Spleen (tissue), 7 donors: Measurements from ENCODE around the gene CARS1.

ENCODE experiments used
- POLR2A ChIP-seq, 3 donors: fragments of 450-650 bp; IDR thresholded peaks; one replicate each; pipeline ENCODE4 v1.5.1; 2017; ENCODE audit warnings: antibody characterized with exemption in 3 of 3, mild to moderate bottlenecking in 1 of 3
- POLR2AphosphoS5 ChIP-seq, 3 donors: sonication (generic); formaldehyde crosslinking; IDR thresholded peaks; one replicate each; pipeline ENCODE4 v1.5.1; 2017; ENCODE audit warnings: antibody characterized with exemption in 3 of 3
- TF ChIP-seq, protein P1 (sequence below), 11 experiments: fragments of 200-600 bp in 7 of 11; fragments of 450-650 bp in 4 of 11; sonication (generic) in 4 of 11; IDR thresholded peaks in 8 of 11; conservative IDR thresholded peaks in 3 of 11; 1 replicate in 7 of 11; 2 replicates in 4 of 11; pipeline versions ENCODE4 v1.4.0 to v1.8.0; 2016 to 2021; ENCODE audit warnings: antibody characterized with exemption in 11 of 11, inconsistent platforms in 4 of 11, mild to moderate bottlenecking in 1 of 11
- donor health status: DM: no; HTN: no; CAD: no; lungs with moderate emphysema.
- donor health status: DM: no; HTN: no; CAD: no.
- donor health status: DM: no; HTN: no; CAD: no.

DNA sequence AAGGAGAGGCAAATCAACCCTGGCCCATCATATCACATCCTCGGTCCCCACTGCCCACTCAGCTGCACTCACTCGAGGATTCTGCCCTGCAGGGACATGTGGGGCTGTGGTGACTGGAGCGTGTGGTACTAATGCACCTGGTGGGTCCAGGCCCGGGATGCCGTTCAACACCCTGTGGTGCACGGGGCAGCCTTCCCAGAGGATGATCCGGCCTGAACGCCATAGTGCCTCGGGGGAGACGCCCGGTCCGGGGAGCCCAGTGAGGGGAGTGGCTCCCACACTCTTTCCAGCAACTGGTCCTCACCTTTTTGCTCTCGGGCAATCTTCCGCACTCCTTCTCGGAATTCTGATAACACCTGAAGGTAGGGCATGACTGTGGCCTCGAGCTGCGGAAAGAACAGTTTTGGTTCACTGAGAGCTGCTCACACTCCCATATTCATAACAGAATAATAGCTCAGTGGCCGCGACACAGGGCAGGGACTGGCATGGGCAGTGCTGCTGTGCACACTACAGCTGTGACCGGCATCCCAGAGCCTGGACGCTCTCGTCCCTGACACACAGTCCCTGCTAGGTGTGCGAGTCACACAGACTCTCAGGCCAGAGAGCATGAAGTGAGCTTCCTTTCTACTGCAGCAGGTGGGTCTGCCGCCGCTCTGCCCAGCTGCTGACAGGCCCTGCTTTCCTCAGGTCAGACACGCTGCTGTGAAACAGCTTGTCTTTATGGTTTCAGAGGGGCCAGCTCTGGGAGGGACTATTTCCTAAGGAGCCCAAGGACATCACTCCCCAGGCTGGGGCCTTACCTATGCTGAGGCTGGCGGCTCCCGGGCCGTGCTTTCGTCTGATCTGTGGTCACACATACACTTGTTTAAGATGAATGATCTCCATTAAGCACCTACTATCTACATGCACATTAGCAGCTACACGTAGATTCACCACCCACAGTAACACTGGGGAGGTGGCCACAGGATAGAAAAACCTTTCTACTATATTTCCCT lies 45.0 kb downstream of the CARS1 start:
- TF ChIP-seq, protein P1, sequence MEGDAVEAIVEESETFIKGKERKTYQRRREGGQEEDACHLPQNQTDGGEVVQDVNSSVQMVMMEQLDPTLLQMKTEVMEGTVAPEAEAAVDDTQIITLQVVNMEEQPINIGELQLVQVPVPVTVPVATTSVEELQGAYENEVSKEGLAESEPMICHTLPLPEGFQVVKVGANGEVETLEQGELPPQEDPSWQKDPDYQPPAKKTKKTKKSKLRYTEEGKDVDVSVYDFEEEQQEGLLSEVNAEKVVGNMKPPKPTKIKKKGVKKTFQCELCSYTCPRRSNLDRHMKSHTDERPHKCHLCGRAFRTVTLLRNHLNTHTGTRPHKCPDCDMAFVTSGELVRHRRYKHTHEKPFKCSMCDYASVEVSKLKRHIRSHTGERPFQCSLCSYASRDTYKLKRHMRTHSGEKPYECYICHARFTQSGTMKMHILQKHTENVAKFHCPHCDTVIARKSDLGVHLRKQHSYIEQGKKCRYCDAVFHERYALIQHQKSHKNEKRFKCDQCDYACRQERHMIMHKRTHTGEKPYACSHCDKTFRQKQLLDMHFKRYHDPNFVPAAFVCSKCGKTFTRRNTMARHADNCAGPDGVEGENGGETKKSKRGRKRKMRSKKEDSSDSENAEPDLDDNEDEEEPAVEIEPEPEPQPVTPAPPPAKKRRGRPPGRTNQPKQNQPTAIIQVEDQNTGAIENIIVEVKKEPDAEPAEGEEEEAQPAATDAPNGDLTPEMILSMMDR (IDR thresholded peaks at IDR 0.05 in 8 of 11, conservative IDR thresholded peaks at IDR 0.05 in 3 of 11) = no peak
- TF ChIP-seq POLR2AphosphoS5 (IDR thresholded peaks at IDR 0.05) (peak in 1 of 3 donors; percentile 16), POLR2A (IDR thresholded peaks at IDR 0.05) (no peak)
